HG03103 (cell line): ENCODE results near the gene PDE7B.
"Not testable (repeated sequence)": the region's sequence is repeated elsewhere in the genome, so short reads cannot be mapped to it uniquely, and the experiment has no call there.

Experiments used
- ATAC-seq: cut with Tn5 transposase; IDR thresholded peaks from one replicate; pipeline ENCODE4 v1.9.1; 2021; ENCODE audit warnings: low read depth; ENCODE audit not compliant: unreplicated experiment

The PDE7B gene

GRCh38 chr6:135842618-135843392 is 8.7 kb upstream of the PDE7B start:
- no peak for ATAC-seq

DNA sequence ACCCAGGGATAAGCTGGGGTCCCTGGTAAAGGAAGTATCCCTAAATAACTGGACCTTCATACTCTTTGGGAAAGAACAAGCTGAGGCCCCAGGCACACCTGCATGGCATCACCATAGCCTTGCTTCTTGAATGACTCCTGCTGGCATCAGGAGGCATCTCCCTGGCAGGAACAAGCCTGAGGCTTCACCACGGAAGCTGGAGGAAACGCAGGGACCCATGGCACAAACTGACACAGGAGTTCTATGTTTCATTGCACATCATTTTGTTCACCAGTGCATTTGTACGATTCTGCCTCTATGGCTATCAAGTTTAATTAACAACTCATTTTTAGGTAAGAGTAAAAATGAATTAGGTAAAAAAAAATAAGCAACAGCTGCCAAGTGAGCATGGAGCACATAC is 619 bp upstream of the PDE7B start:
- no peak for ATAC-seq

- ATAC-seq = no peak
Measured at GRCh38 chr6:135852746-135853145, 1.2 kb downstream of the PDE7B start.

- no peak for ATAC-seq
Measured at GRCh38 chr6:135853227-135853626, 1.7 kb downstream of the PDE7B start.

GRCh38 chr6:135853986-135854385 is 2.5 kb downstream of the PDE7B start:
- ATAC-seq = no peak

DNA sequence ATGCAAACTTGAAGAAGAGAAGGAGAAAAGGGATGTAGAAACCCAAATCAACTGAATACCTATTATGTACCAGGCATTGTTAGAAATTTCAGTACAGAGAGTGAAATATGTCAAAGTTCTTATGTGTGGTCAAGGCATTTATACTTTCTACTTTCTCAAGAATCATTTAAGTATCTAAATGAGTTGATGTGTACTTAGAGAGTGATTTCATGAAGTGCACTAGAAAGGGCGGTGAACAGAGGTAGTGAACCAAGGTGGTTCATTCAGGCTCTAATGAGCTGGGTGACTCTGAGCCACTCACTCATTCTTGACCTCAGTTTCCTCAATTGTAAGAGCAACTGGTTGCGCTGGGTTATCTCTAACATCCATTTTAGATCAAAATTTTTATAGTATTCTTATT is 3.3 kb downstream of the PDE7B start:
- ATAC-seq = no peak

DNA sequence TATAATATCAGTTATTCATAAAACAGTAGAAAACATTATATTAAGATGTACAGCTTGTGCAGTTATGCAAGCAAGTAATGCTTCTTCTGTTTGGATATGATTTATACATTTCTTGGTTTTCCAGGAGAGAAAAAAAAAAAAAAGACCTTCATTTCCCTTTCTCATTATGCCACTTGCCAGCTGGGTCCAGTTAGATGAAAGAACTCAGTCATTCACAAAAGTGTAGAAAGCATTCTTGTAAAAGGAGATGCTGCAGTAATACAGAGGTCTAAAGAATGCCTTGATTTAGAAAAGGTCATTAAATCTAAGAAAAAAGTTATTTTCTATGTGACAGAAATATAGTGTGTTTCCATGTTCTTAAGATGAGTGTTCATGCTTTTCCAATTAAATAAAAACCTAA is 7.4 kb downstream of the PDE7B start:
- ATAC-seq = no peak

DNA sequence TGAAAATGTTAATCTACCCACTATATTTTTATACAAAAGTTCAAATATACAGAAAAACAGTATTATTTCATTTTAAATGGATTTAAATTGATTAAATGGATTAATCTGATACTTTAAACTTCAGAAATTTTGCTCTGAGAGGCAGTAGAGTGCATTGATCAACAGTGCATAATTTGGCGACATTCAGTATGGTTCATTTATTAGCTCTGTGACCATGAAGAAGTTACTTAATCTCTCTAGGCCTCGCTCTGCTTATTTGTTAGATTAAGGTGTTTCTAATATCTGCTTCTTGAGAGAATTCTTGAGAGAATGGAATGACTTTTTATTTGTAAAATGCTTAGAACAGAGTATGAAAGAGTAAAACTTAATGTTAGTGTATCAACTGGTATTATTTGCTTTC is 8.9 kb downstream of the PDE7B start:
- no peak for ATAC-seq

DNA sequence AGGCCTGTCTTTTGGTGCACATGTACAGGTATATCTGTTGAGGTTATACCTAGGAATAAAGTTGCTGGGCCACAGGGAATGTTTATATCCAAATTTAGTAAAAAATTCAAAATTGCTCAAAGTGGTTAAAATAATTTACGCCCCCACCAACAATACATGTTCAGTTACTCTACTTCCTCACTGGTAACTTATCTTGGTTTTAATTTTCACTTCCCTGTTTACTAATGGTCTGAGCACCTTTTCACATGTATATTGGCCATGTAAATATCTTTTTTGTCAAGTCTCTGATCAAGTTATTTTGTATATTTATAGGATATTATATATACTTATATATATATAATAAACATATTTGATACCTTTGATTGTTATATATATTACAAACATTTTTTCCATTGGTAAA is 9.7 kb downstream of the PDE7B start:
- peak; percentile 77 for ATAC-seq

DNA sequence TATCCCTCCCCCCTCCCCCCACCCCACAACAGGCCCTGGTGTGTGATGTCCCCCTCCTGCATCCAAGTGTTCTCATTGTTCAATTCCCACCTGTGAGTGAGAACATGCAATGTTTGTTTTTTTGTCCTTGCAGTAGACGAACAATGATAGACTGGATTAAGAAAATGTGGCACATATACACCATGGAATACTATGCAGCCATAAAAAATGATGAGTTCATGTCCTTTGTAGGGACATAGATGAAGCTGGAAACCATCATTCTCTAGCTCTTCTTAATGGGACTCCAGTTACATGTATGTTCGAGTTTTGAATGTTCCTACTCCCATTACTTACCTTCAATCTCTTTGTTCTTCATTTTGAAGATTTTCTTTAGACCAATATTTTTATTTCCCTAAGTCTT is 13.4 kb downstream of the PDE7B start:
- not testable (repeated sequence) for ATAC-seq

DNA sequence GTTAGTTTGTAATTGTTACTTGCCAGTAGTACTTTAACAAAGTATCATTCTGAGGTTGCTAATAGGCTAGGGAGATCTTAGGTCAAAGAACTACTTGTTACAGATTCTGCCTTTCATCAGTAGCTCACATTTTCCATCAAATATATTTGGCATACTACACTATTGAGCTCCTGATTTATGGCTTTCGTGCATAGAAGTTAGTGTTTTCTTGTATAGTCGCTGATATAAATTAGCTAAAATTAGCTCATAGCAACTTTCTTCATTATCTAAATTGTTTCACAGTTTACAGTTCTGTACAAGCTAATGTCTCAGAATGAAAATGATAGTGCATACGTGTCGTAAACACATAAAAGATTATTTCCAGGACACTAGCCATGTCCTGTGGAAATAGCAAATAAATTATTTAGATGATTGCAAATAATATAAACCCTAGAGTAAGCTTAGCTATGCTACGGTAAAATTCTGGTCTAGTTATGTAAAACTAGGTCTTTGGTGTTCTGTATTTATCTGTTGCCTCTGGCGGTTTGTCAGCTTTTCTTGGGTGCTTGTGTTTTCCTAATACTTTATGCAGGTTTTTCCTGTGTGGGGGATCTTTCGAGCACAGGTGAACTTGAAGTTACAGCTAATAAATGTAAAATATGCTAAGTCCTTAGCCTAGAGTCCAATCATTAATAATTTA is 15.1 kb downstream of the PDE7B start:
- no peak for ATAC-seq

- ATAC-seq = no peak
Measured at GRCh38 chr6:135867332-135867731, 15.8 kb downstream of the PDE7B start.

- no peak for ATAC-seq
Measured at GRCh38 chr6:135869857-135870256, 18.4 kb downstream of the PDE7B start.

GRCh38 chr6:135870722-135871121 is 19.2 kb downstream of the PDE7B start:
- ATAC-seq = no peak

- no peak for ATAC-seq
Measured at GRCh38 chr6:135871296-135871695, 19.8 kb downstream of the PDE7B start.

- no peak for ATAC-seq
Measured at GRCh38 chr6:135871878-135872277, 20.4 kb downstream of the PDE7B start.

DNA sequence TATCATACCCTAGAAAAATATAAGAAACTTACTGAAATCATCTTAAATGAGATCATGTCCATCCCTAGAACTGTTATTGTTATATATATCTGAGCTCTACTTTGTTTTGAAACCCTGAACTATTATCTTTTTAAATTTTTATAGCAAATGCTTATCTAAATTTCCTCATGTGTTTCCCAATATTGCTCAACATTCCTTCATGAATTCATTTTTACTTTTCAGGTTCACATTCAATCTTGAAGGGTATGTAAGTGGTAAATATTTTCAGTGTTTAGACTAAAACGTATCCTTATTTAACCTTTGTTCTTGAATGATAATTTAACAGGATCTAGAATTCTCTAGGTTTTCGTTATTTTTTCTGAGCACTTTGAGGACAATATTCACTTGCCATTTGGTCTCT is 23.9 kb downstream of the PDE7B start:
- no peak for ATAC-seq

- ATAC-seq = no peak
Measured at GRCh38 chr6:135876058-135876457, 24.6 kb downstream of the PDE7B start.

- no peak for ATAC-seq
Measured at GRCh38 chr6:135877666-135878065, 26.2 kb downstream of the PDE7B start.

DNA sequence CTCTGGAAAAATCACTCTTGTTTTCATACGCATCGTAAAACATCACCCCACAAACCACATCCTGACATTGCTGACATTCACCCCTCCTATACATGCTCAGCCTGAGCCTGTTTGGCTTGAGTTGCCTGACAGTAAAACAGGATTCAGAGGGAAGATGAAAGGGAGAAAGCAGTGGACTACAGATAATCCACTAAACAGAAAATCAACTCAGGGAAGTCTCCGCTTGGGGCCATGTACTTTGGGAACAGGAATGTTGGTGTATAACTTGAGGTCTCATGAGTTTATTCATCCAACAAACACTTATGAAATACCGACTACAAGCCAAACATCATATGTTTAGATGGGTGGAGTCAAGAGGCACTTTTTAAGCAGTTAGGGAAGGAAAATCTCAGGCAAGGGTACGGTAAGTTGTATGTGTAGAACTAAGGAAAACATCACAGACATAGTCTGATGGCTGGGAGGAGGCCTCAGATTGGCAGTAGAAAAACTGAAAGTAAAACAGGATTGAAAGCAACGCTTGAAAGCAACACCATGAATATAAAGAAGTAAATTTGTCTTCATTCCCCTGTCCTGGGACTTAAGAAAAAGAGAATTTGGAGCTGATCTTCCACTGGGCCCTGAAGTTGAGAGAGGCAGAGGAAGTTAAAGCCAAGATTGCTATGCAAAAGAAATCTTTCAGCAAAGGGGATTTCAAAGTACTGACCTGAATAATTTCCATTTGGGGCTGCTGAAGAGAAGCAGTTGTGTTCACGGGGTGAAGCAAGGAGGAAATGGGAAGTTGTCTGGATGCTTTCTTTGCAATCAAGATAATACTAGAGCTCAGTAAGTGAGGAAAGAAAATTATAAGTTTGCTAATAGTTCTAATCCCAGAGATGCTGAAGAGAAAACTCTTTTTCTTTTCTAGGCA is 28.8 kb downstream of the PDE7B start:
- peak; percentile 95 for ATAC-seq

DNA sequence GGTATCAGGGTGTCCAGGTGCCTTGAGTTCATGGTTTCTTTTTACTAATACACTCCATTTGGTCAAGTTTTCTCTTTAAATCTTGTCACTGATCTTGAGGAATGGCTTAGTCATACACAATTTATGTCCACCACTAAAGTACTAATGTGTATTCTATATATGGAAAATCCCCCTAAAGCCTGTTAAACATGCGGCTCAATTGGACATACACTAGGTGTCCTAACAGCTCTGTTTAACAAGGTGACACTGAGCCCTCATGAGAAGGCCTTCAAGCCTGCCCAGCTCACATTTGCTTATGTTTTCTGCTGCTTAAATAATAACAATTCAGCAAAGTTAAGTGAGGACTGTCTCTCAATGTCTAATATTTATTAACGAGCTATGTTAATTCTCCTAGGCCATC is 31.5 kb downstream of the PDE7B start:
- no peak for ATAC-seq
